Adipose tissue (tissue), 3 donors: ENCODE results near the gene GBE1. TPM values are rescaled to one million over a fixed set of nuclear protein-coding genes. Genes with fewer than 3 reads are reported as not detected.

Source experiments
- H3K27ac ChIP-seq: one replicate; pipeline ENCODE4 v1.5.1; 2013; ENCODE audit warnings: low read depth, low read length
- WGBS, 3 donors: extraction: QIAGEN DNeasy Blood & Tissue Kit; methylation state at CpG; one replicate each; pipeline ENCODE4 v1.1.7; 2013; 5-methylcytosine and 5-hydroxymethylcytosine counted together
- polyA plus RNA-seq, 3 donors: library from polyadenylated mRNA; stranded (reverse); fragments of 200-250 nt; gene quantifications; one replicate each; pipeline ENCODE4 v1.2.3, GENCODE V29; 2013
- donor health status: healthy with polysubstance abuse.
- donor health status: Bipolar disorder and iron deficiency.
- donor health status: healthy.

The GBE1 gene
- polyA plus RNA-seq, 3 donors = 18.2 to 73.2 (median 36.4) TPM

GRCh38 chr3:81718311-81718710 is 43.1 kb downstream of the GBE1 start:
- 69 to 88% (median 85%) methylated on average over 1 of the region's 1 CpG for whole genome bisulfite sequencing, 3 donors

GRCh38 chr3:81716870-81717509 is 44.5 kb downstream of the GBE1 start:
- WGBS, 3 donors = 26 to 65% (median 55%) methylated on average over 3 of the region's 3 CpGs
- H3K27ac ChIP-seq = no peak overlapping the region

More at GRCh38 chr3:81718311-81718710, 43.1 kb downstream of the GBE1 start:
- no peak overlapping the region for H3K27ac ChIP-seq

GRCh38 chr3:81713031-81713430 is 48.4 kb downstream of the GBE1 start:
- no peak overlapping the region for H3K27ac ChIP-seq
- WGBS, 3 donors = 88 to 96% (median 92%) methylated on average over 4 of the region's 4 CpGs

- H3K27ac ChIP-seq = no peak overlapping the region
- WGBS, 3 donors = 53 to 93% (median 85%) methylated on average over 2 of the region's 2 CpGs
Observed at GRCh38 chr3:81709606-81710005, 51.8 kb downstream of the GBE1 start.

- no peak overlapping the region for H3K27ac ChIP-seq
Observed at GRCh38 chr3:81707996-81708395, 53.4 kb downstream of the GBE1 start.

- no peak overlapping the region for H3K27ac ChIP-seq
- 72 to 87% (median 86%) methylated on average over 2 of the region's 2 CpGs for WGBS, 3 donors
Observed at GRCh38 chr3:81702126-81702525, 59.3 kb downstream of the GBE1 start.

- H3K27ac ChIP-seq = no peak overlapping the region
- 88 to 96% (median 93%) methylated on average over 8 of the region's 8 CpGs for WGBS, 3 donors
Observed at GRCh38 chr3:81699536-81700320, 61.7 kb downstream of the GBE1 start.

GRCh38 chr3:81696090-81696489 is 65.4 kb downstream of the GBE1 start:
- H3K27ac ChIP-seq = no peak overlapping the region
- 82 to 96% (median 91%) methylated on average over 3 of the region's 3 CpGs for WGBS, 3 donors

- no peak overlapping the region for H3K27ac ChIP-seq
- WGBS, 3 donors = 88 to 94% (median 89%) methylated on average over 2 of the region's 2 CpGs
Observed at GRCh38 chr3:81695302-81695701, 66.1 kb downstream of the GBE1 start.

- 92 to 98% (median 96%) methylated on average over 5 of the region's 5 CpGs for WGBS, 3 donors
- H3K27ac ChIP-seq = no peak overlapping the region
Observed at GRCh38 chr3:81694662-81695061, 66.8 kb downstream of the GBE1 start.

GRCh38 chr3:81692766-81693165 is 68.7 kb downstream of the GBE1 start:
- WGBS, 3 donors = 65 to 83% (median 75%) methylated on average over 1 of the region's 1 CpG
- H3K27ac ChIP-seq = no peak overlapping the region

GRCh38 chr3:81689617-81690016 is 71.8 kb downstream of the GBE1 start:
- 95 to 98% (median 96%) methylated on average over 7 of the region's 7 CpGs for WGBS, 3 donors
- H3K27ac ChIP-seq = no peak overlapping the region

- no peak overlapping the region for H3K27ac ChIP-seq
- 37 to 78% (median 61%) methylated on average over 4 of the region's 4 CpGs for WGBS, 3 donors
Observed at GRCh38 chr3:81684751-81685395, 76.6 kb downstream of the GBE1 start.

- WGBS, 3 donors = 57 to 90% (median 88%) methylated on average over 5 of the region's 5 CpGs
- H3K27ac ChIP-seq = no peak overlapping the region
Observed at GRCh38 chr3:81676706-81677456, 84.6 kb downstream of the GBE1 start.

- no peak overlapping the region for H3K27ac ChIP-seq
Observed at GRCh38 chr3:81674690-81675089, 86.8 kb downstream of the GBE1 start.

- 82 to 92% (median 92%) methylated on average over 3 of the region's 3 CpGs for WGBS, 3 donors
Observed at GRCh38 chr3:81668283-81668682, 93.2 kb downstream of the GBE1 start.

GRCh38 chr3:81666502-81667121 is 94.8 kb downstream of the GBE1 start:
- H3K27ac ChIP-seq = no peak overlapping the region

More at GRCh38 chr3:81668283-81668682, 93.2 kb downstream of the GBE1 start:
- H3K27ac ChIP-seq = no peak overlapping the region

GRCh38 chr3:81663114-81663513 is 98.3 kb downstream of the GBE1 start:
- 96 to 98% (median 97%) methylated on average over 10 of the region's 10 CpGs for WGBS, 3 donors
- no peak overlapping the region for H3K27ac ChIP-seq
